Tibial artery (tissue), 4 donors: ENCODE data around the gene ATG14.

Experiments
- DNase-seq, 2 donors: peaks; one replicate each; pipeline ENCODE4 v3.0.0-alpha.2; 2019
- H3K27ac ChIP-seq, 2 donors: fragments of 200-600 bp; sonication (generic) in 1 of 2; 1 replicate in 1 of 2; 2 replicates in 1 of 2; pipeline ENCODE4 v1.5.1; 2018 to 2019; ENCODE audit warnings: mild to moderate bottlenecking in 1 of 2
- H3K27me3 ChIP-seq, 2 donors: fragments of 200-600 bp; sonication (generic) in 1 of 2; one replicate each; pipeline versions ENCODE4 v1.5.1 to v1.6.0; 2016 to 2019
- H3K36me3 ChIP-seq, 3 donors: fragments of 200-600 bp; sonication (generic) in 2 of 3; one replicate each; pipeline ENCODE4 v1.5.1; 2016 to 2019; ENCODE audit warnings: mild to moderate bottlenecking in 2 of 3
- H3K4me1 ChIP-seq, 4 donors: fragments of 200-600 bp; sonication (generic) in 2 of 4; 1 replicate in 3 of 4; 2 replicates in 1 of 4; pipeline ENCODE4 v1.5.1; 2016 to 2019
- H3K4me3 ChIP-seq, 2 donors: fragments of 200-600 bp; sonication (generic) in 1 of 2; 1 replicate in 1 of 2; 2 replicates in 1 of 2; pipeline ENCODE4 v1.5.1; 2018 to 2019; ENCODE audit warnings: mild to moderate bottlenecking in 2 of 2
- H3K9me3 ChIP-seq, 3 donors: fragments of 200-600 bp; sonication (generic) in 1 of 3; one replicate each; pipeline ENCODE4 v1.5.1; 2016 to 2019
- intact Hi-C: fragments of 100-400 bp; cut with DNase I; formaldehyde crosslinking; loops from one replicate; pipeline ENCODE4 v1.15.0; 2023; ENCODE audit warnings: low total_unique reads
- TF ChIP-seq, protein P1 (sequence below), 2 experiments: fragments of 200-600 bp in 1 of 2; fragments of 450-650 bp in 1 of 2; IDR thresholded peaks; one replicate each; pipeline ENCODE4 v1.5.1; 2017 to 2019; ENCODE audit warnings: antibody characterized with exemption in 2 of 2, mild to moderate bottlenecking in 1 of 2, moderate library complexity in 1 of 2

Gene ATG14

DNA sequence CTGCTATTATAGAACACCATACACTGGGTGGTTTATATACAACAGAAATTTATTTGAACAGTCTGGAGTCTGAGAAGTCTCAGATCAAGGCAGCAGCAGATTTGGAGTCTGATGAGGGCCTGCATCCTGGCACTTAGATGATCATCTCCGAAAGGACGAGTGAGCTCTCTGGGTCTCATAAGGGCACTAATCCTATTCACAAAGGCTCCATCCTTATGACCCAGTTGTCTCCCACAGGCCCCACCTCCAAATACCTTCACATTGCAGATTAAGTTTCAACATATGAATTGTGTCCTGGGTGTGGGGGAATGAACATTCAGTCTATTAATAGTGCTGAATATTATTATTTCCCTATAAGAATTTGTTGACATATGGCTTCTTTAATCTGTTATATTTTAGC is 86.8 kb downstream of the ATG14 start:
- H3K4me3 ChIP-seq, result no peak overlapping the region
- H3K27ac ChIP-seq, result no peak overlapping the region
- no peaks in the 10 kb centered on the region for H3K27me3 ChIP-seq
- intact Hi-C loops, result no loop called here
- H3K36me3 ChIP-seq, result no peaks in the 10 kb centered on the region
- no peaks in the 10 kb centered on the region for H3K9me3 ChIP-seq
- DNase-seq, result no peak
- TF ChIP-seq, protein P1, sequence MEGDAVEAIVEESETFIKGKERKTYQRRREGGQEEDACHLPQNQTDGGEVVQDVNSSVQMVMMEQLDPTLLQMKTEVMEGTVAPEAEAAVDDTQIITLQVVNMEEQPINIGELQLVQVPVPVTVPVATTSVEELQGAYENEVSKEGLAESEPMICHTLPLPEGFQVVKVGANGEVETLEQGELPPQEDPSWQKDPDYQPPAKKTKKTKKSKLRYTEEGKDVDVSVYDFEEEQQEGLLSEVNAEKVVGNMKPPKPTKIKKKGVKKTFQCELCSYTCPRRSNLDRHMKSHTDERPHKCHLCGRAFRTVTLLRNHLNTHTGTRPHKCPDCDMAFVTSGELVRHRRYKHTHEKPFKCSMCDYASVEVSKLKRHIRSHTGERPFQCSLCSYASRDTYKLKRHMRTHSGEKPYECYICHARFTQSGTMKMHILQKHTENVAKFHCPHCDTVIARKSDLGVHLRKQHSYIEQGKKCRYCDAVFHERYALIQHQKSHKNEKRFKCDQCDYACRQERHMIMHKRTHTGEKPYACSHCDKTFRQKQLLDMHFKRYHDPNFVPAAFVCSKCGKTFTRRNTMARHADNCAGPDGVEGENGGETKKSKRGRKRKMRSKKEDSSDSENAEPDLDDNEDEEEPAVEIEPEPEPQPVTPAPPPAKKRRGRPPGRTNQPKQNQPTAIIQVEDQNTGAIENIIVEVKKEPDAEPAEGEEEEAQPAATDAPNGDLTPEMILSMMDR (IDR thresholded peaks at IDR 0.05), result no peak
- peaks cover 0 to 20% (median under 1%) of the 10 kb centered on the region in 4 donors for H3K4me1 ChIP-seq

DNA sequence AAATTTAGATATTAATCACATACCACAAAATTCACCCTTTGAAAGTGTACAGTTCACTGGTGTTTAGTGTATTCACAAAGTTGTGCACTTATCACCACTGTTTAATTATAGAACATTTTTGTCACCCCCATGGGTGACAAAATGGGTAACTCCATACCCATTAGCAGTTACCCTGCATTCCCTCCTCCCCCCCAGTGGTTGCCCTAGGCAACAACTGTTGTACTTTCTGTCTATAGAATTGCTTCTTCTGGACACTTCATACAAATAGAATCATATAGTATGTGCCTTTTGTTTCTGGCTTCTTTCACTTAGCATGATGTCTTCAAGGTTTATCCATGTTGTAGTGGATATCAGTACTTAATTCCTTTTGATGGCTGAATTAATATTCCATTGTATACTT is 87.7 kb downstream of the ATG14 start:
- DNase-seq, result no peak
- TF ChIP-seq, protein P1 (IDR thresholded peaks at IDR 0.05), result no peak
- Histone ChIP-seq H3K36me3 (no peaks in the 10 kb centered on the region), H3K4me1 (peaks cover 0 to 13% (median 0%) of the 10 kb centered on the region in 4 donors), H3K27ac (no peak overlapping the region), H3K4me3 (no peak overlapping the region), H3K27me3 (no peaks in the 10 kb centered on the region), H3K9me3 (no peaks in the 10 kb centered on the region)
- intact Hi-C loops, result no loop called here

DNA sequence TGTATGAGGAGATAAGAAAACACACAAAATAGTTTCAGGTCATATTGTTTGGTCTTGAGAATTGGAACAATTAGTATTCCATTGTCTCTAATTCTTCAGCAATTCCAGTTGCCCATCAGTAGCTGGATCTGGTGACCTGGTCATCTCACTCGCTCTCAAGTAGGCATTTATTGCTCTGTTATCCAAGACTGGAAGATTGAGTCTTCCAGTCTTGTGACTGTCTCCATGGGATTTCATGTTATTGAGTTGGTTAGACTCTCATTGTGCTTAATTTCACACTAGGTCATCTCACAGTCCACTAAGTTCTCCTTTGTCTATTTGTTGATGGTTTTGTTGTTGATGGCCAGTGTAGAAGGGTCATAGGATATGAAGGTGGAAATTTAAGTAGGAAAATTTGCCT is 92.9 kb downstream of the ATG14 start:
- no peaks in the 10 kb centered on the region for H3K4me1 ChIP-seq
- peaks cover 0 to 7% (median 6%) of the 10 kb centered on the region in 3 donors for H3K36me3 ChIP-seq
- no peak overlapping the region for H3K27ac ChIP-seq
- no peaks in the 10 kb centered on the region for H3K27me3 ChIP-seq
- DNase-seq, result no peak
- intact Hi-C loops, result no loop called here
- no peak overlapping the region for H3K4me3 ChIP-seq
- TF ChIP-seq, protein P1 (IDR thresholded peaks at IDR 0.05), result no peak
- H3K9me3 ChIP-seq, result no peaks in the 10 kb centered on the region

DNA sequence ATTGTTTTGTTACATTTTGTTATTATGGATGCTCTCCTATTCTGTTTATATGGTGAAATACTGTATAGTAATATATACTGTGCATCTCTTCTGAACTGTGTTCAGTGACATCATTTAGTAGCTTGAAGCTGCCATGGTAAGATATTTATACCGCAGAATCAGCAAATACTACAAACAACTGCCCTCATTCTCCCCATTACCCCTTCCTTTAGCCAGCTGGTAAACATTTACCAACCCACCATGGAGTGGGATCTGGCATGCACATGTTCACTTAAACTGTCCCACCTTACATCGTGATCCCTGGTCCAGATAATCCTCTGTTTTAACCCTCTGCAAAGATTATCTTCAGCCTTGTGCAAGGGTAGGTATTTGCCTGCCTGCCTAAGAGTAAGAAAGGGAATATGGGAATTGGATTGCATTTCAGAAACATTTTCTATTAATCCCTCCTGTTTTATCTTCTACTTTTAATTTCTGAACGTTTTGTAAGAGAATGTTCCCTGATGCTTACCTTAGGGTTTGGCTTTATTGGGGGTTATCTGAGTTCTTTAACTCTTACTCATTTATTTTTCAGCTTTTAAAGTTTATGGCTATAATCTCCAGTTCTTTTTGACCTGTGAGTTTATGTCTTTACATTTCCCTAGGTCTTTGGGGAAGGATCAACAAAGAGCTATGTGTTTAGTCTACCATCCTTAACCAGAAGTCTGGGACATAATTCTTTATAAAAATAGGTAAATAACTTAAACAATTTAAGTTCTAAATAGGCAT is 93.9 kb downstream of the ATG14 start:
- H3K27me3 ChIP-seq, result no peaks in the 10 kb centered on the region
- no peak for DNase-seq
- H3K4me1 ChIP-seq, result no peaks in the 10 kb centered on the region
- H3K27ac ChIP-seq, result no peak overlapping the region
- TF ChIP-seq, protein P1 (IDR thresholded peaks at IDR 0.05), result no peak
- H3K9me3 ChIP-seq, result peaks cover 0 to 3% (median 0%) of the 10 kb centered on the region in 3 donors
- peaks cover 1 to 8% (median 6%) of the 10 kb centered on the region in 3 donors for H3K36me3 ChIP-seq
- intact Hi-C loops, result no loop called here
- H3K4me3 ChIP-seq, result no peak overlapping the region

DNA sequence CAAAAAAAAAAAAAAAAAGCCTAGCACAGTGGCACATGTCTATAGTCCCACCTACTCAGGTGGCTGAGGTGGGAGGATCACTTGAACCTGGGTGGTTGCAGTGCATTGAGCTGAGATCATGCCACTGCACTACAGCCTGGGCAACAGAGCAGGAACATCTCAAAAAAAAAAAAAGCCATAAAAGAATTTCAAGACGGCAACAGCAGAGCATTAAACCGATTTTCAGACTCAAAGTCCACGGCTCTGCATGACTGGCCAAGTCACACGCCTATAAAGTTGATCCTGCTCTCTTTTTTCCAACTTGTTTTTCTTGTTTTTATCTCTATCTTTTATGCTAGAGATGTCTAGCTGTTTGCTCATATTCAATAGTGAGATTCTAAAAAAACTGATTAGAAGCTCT is 95.1 kb downstream of the ATG14 start:
- Histone ChIP-seq H3K27ac (no peak overlapping the region), H3K36me3 (peaks cover 3 to 14% (median 6%) of the 10 kb centered on the region in 3 donors), H3K4me3 (no peak overlapping the region), H3K4me1 (no peaks in the 10 kb centered on the region), H3K27me3 (no peaks in the 10 kb centered on the region), H3K9me3 (peaks cover 0 to 9% (median 5%) of the 10 kb centered on the region in 3 donors)
- no peak for DNase-seq
- intact Hi-C loops, result no loop called here
- TF ChIP-seq, protein P1 (IDR thresholded peaks at IDR 0.05), result no peak
